Muscle of leg (tissue), 16 donors: ENCODE data around the gene RHBDD1. TPM values are rescaled to one million over a fixed set of nuclear protein-coding genes. Genes with fewer than 3 reads are reported as not detected.

Experiments
- DNase-seq: peaks from one replicate; pipeline ENCODE4 v3.0.0; 2013
- H3K27ac ChIP-seq: one replicate; pipeline ENCODE4 v1.5.1; 2013; ENCODE audit warnings: mild to moderate bottlenecking, low read length, control low read depth
- H3K27me3 ChIP-seq: one replicate; pipeline ENCODE4 v1.6.1; 2013; ENCODE audit warnings: low read length; ENCODE audit not compliant: control insufficient read depth, insufficient read depth
- H3K36me3 ChIP-seq: one replicate; pipeline ENCODE4 v1.6.1; 2013; ENCODE audit warnings: low read length; ENCODE audit not compliant: control insufficient read depth, insufficient read depth
- H3K4me1 ChIP-seq: one replicate; pipeline ENCODE4 v1.6.1; 2013; ENCODE audit warnings: low read length; ENCODE audit not compliant: control insufficient read depth, insufficient read depth
- H3K4me3 ChIP-seq: one replicate; pipeline ENCODE4 v1.5.1; 2013; ENCODE audit warnings: low read length, control low read depth
- H3K9me3 ChIP-seq: replicated peaks from 2 replicates; pipeline ENCODE4 v1.6.1; 2013; ENCODE audit warnings: low read depth, low read length; ENCODE audit not compliant: control insufficient read depth
- WGBS: methylation state at CpG from one replicate; pipeline ENCODE4 v1.1.5; 2013; ENCODE audit warnings: missing lambda C conversion rate; ENCODE audit not compliant: insufficient coverage; 5-methylcytosine and 5-hydroxymethylcytosine counted together
- long read RNA-seq, 11 donors: transcript quantifications; one replicate each; lab custom pipeline, GENCODE V29; 2026
- polyA plus RNA-seq, 8 donors: library from polyadenylated mRNA; unstranded; fragments of 120-200 nt; gene quantifications; one replicate each; pipeline versions ENCODE4 v1.2.1 to v1.2.3, GENCODE V29; 2013; ENCODE audit warnings: inconsistent platforms in 1 of 8, low replicate concordance in 1 of 8; ENCODE audit not compliant: insufficient read length in 8 of 8, insufficient read depth in 1 of 8
- total RNA-seq: library from RNA; stranded (reverse); fragments of 120-200 nt; gene quantifications from one replicate; pipeline ENCODE4 v1.2.4, GENCODE V29; 2013

The RHBDD1 gene, protein sequence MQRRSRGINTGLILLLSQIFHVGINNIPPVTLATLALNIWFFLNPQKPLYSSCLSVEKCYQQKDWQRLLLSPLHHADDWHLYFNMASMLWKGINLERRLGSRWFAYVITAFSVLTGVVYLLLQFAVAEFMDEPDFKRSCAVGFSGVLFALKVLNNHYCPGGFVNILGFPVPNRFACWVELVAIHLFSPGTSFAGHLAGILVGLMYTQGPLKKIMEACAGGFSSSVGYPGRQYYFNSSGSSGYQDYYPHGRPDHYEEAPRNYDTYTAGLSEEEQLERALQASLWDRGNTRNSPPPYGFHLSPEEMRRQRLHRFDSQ
- total RNA-seq: 27.6 TPM
- 10 to 100 TPM in 7 of 8 donors, 1 to 10 TPM in 1; 9.3 to 21.4 (median 14.3) TPM for polyA plus RNA-seq
- long read RNA-seq, donor 1: 0 reads
- long read RNA-seq, donor 2, full-length matches to known transcripts: 1 of 1 reads
- long read RNA-seq, donor 2, partial matches to known transcripts: 0 of 1 reads
- long read RNA-seq, donor 2, other reads (novel, unspliced or antisense): 0 of 1 reads
- long read RNA-seq, donor 3, full-length matches to known transcripts: 3 of 3 reads
- long read RNA-seq, donor 3, partial matches to known transcripts: 0 of 3 reads
- long read RNA-seq, donor 3, other reads (novel, unspliced or antisense): 0 of 3 reads
- long read RNA-seq, donor 4, partial matches to known transcripts: 0 of 1 reads
- long read RNA-seq, donor 4, other reads (novel, unspliced or antisense): 0 of 1 reads
- long read RNA-seq, donor 5, full-length matches to known transcripts: 6 of 13 reads
- long read RNA-seq, donor 5, partial matches to known transcripts: 7 of 13 reads
- long read RNA-seq, donor 5, other reads (novel, unspliced or antisense): 0 of 13 reads
- long read RNA-seq, donor 6, full-length matches to known transcripts: 1 of 1 reads
- long read RNA-seq, donor 6, partial matches to known transcripts: 0 of 1 reads
- long read RNA-seq, donor 6, other reads (novel, unspliced or antisense): 0 of 1 reads
- long read RNA-seq, donor 7, full-length matches to known transcripts: 3 of 3 reads
- long read RNA-seq, donor 7, partial matches to known transcripts: 0 of 3 reads
- long read RNA-seq, donor 7, other reads (novel, unspliced or antisense): 0 of 3 reads
- long read RNA-seq, donor 8, full-length matches to known transcripts: 2 of 2 reads
- long read RNA-seq, donor 8, partial matches to known transcripts: 0 of 2 reads
- long read RNA-seq, donor 8, other reads (novel, unspliced or antisense): 0 of 2 reads
- long read RNA-seq, donor 9: 0 reads
- long read RNA-seq, donor 10: 0 reads
- long read RNA-seq, donor 11: 0 reads

- Histone ChIP-seq H3K27ac (peak within 1 kb of the TSS; percentile 99), H3K4me1 (peaks cover 16% of the 10 kb centered on the region), H3K4me3 (peak within 1 kb of the TSS; percentile 85), H3K27me3 (no peaks in the 10 kb centered on the region), H3K9me3 (no peaks in the 10 kb centered on the region), H3K36me3 (no peaks in the 10 kb centered on the region)
- under 1% methylated on average over 70 of the region's 75 CpGs for WGBS
- peak; percentile 98 for DNase-seq
Measured at GRCh38 chr2:226835796-226836547, at the start of gene RHBDD1. RHBDD1 (plus strand) TSS chr2:226836054; CDS start chr2:226864694, 28,640 bp downstream.

DNA sequence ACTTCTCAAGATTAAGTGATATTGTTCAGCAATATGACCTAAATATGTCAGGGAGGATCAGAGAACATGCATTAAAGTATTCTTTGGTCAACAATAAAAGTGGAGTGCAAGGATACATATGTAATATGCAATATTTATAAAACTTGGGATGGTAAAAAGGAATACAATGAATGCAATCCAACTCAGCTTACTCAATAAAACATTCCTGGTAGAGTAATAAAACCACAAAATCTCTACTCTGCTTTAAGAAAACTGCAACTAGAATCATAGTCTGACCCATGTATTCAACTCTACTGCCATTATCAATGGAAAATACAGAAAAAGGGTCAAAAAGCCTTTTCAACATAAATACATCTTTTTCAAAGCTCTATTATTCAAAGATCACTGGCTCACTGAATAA, 47.8 kb upstream of the RHBDD1 start:
- no peaks in the 10 kb centered on the region for H3K9me3 ChIP-seq
- DNase-seq: no peak
- H3K27ac ChIP-seq: no peak overlapping the region
- H3K27me3 ChIP-seq: no peaks in the 10 kb centered on the region
- H3K36me3 ChIP-seq: peaks cover 2% of the 10 kb centered on the region
- H3K4me1 ChIP-seq: peaks cover 19% of the 10 kb centered on the region
- H3K4me3 ChIP-seq: no peak overlapping the region

GRCh38 chr2:226788881-226789490, 46.9 kb upstream of the RHBDD1 start:
- no peak overlapping the region for H3K27ac ChIP-seq
- H3K27me3 ChIP-seq: no peaks in the 10 kb centered on the region
- H3K4me3 ChIP-seq: no peak overlapping the region
- no peaks in the 10 kb centered on the region for H3K9me3 ChIP-seq
- peak; percentile 43 for DNase-seq
- no CpG with 5 or more reads among the region's 3 CpGs for WGBS
- peaks cover 19% of the 10 kb centered on the region for H3K4me1 ChIP-seq
- peaks cover 2% of the 10 kb centered on the region for H3K36me3 ChIP-seq

DNA sequence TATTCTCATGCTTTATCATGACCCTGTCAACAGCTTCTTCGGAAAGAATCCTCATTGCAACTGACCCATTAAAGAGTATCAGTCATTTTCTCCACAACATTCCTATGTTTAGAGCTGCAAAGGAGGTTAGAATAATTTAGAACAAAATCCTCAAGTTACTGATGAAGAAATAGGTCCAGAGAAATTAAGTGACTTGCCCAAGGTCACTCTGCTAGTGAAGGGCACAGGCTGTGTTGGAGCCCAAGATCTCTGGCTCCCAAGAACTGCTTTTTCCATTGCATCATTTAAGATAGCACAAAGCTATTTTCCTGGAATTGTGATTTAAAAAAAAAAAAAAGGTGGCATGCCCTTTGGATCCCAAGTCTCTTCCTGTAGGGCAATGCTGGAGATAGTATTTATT, 45.8 kb upstream of the RHBDD1 start:
- WGBS: no CpG with 5 or more reads among the region's 1 CpG
- no peak for DNase-seq
- Histone ChIP-seq H3K36me3 (peaks cover 2% of the 10 kb centered on the region), H3K27me3 (no peaks in the 10 kb centered on the region), H3K4me3 (no peak overlapping the region), H3K4me1 (peaks cover 20% of the 10 kb centered on the region), H3K27ac (no peak overlapping the region), H3K9me3 (no peaks in the 10 kb centered on the region)

DNA sequence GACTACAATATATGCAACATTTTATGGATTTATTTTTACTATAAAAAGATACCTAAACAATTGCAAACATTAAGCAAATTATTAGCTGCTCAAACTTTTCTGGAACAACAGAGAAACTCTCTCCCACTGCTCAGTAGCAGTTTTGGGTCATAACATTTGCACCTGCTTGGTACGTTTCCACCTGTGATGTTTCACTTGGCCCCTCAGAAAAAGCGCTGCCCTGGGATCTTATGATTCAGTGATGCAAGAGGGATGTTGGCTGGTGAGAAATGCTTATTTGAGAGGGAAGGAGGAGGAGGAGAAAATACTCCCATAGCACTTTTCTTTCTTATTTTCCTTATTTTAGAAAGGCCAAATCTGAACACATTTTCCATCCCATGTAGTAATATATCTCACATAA, 45.4 kb upstream of the RHBDD1 start:
- Histone ChIP-seq H3K9me3 (no peaks in the 10 kb centered on the region), H3K36me3 (peaks cover 6% of the 10 kb centered on the region), H3K4me1 (peaks cover 24% of the 10 kb centered on the region), H3K27me3 (no peaks in the 10 kb centered on the region), H3K4me3 (no peak overlapping the region), H3K27ac (peak overlapping the region; percentile 90)
- peak; percentile 45 for DNase-seq
- WGBS: no CpG with 5 or more reads among the region's 2 CpGs

GRCh38 chr2:226791056-226791486, 44.8 kb upstream of the RHBDD1 start:
- Histone ChIP-seq H3K27me3 (no peaks in the 10 kb centered on the region), H3K36me3 (peaks cover 12% of the 10 kb centered on the region), H3K27ac (peak overlapping the region; percentile 90), H3K4me3 (peak overlapping the region; percentile 59), H3K9me3 (no peaks in the 10 kb centered on the region), H3K4me1 (peaks cover 30% of the 10 kb centered on the region)
- peak; percentile 87 for DNase-seq
- WGBS: 1% methylated on average over 17 of the region's 24 CpGs

- Histone ChIP-seq H3K27me3 (no peaks in the 10 kb centered on the region), H3K27ac (peak overlapping the region; percentile 93), H3K4me1 (peaks cover 35% of the 10 kb centered on the region), H3K9me3 (no peaks in the 10 kb centered on the region), H3K4me3 (peak overlapping the region; percentile 76), H3K36me3 (peaks cover 17% of the 10 kb centered on the region)
- under 1% methylated on average over 55 of the region's 56 CpGs for WGBS
- peak; percentile 95 for DNase-seq
Measured at GRCh38 chr2:226791487-226792081, 44.3 kb upstream of the RHBDD1 start.

- H3K4me3 ChIP-seq: peak overlapping the region; percentile 76
- H3K27me3 ChIP-seq: no peaks in the 10 kb centered on the region
- peaks cover 25% of the 10 kb centered on the region for H3K36me3 ChIP-seq
- H3K27ac ChIP-seq: peak overlapping the region; percentile 93
- 12% methylated on average over 3 of the region's 7 CpGs for WGBS
- DNase-seq: no peak
- H3K4me1 ChIP-seq: peaks cover 42% of the 10 kb centered on the region
- no peaks in the 10 kb centered on the region for H3K9me3 ChIP-seq
Measured at GRCh38 chr2:226792155-226792881, 43.5 kb upstream of the RHBDD1 start.
